BJ (cell line): ENCODE data around the gene PLAAT2. TPM values are rescaled to one million over a fixed set of nuclear protein-coding genes. Genes with fewer than 3 reads are reported as not detected.
"Not testable (repeated sequence)": the region's sequence is repeated elsewhere in the genome, so short reads cannot be mapped to it uniquely, and the experiment has no call there.

Experiments used
- CTCF ChIA-PET: fragments of 350-600 bp; formaldehyde crosslinking; extraction: SDS; loops from one replicate; lab custom pipeline; 2021; ENCODE audit warnings: antibody characterized with exemption, inconsistent platforms; lab: Yijun Ruan, JAX
- POLR2A ChIA-PET: fragments of 300-600 bp; sonication (Branson Sonifier 250); formaldehyde crosslinking; extraction: SDS; loops from one replicate; lab custom pipeline; 2021; ENCODE audit warnings: antibody characterized with exemption; lab: Charles Lee
- DNase-seq: peaks from one replicate; pipeline ENCODE4 v3.0.0-alpha.2; 2011; ENCODE audit warnings: low read depth
- H3K27me3 ChIP-seq: 2 replicates; pipeline ENCODE4 v1.6.0; 2011; ENCODE audit warnings: low read length; ENCODE audit not compliant: control insufficient read depth, insufficient read depth
- H3K36me3 ChIP-seq: 2 replicates; pipeline ENCODE4 v1.5.1; 2011; ENCODE audit warnings: low read length; ENCODE audit not compliant: control insufficient read depth, insufficient read depth
- H3K4me3 ChIP-seq: 2 replicates; pipeline ENCODE4 v1.5.1; 2011; ENCODE audit warnings: low read depth, mild to moderate bottlenecking, control low read depth, low read length
- polyA plus RNA-seq: library from polyadenylated mRNA; depleted of rRNA; stranded (reverse); fragments of >200 nt; gene quantifications from 2 replicates; pipeline ENCODE4 v1.2.3, GENCODE V29; 2011
- TF ChIP-seq, protein P1 (sequence below): IDR thresholded peaks from 2 replicates; pipeline ENCODE4 v1.5.1; 2011; ENCODE audit warnings: low read depth, mild to moderate bottlenecking, control low read depth, inconsistent platforms, low read length, moderate library complexity; ENCODE audit not compliant: insufficient read depth

PLAAT2 gene
- polyA plus RNA-seq, 1 experiment: not detected

DNA sequence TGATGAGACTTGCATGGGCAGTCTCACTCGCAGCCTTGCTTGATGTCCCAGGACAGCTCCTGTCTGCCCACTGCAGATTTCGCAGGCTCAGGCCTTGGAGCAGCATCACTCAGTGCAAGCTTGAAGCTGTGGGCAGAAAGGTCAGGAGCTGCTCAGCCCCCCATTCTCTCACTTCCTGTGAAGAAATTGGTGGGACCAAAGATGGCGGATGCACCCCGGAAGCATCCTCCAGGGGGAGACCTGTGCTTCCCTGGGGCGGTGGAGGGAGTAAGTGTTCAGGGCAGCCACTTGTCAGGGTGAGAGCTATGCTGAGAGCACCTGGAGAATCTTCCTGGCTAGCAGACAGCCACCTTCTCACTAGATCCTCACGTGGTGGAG lies 11.3 kb downstream of the PLAAT2 start:
- DNase-seq: no peak
- H3K36me3 ChIP-seq: no peaks in the 10 kb centered on the region
- ChIA-PET POLR2A (no interaction called here), CTCF (interaction anchor here (2.2 kb wide), 1 partner anchor 15 kb away, joined by 6 read pairs; the partner anchor contains the start of gene PLAAT4)
- TF ChIP-seq, protein P1, sequence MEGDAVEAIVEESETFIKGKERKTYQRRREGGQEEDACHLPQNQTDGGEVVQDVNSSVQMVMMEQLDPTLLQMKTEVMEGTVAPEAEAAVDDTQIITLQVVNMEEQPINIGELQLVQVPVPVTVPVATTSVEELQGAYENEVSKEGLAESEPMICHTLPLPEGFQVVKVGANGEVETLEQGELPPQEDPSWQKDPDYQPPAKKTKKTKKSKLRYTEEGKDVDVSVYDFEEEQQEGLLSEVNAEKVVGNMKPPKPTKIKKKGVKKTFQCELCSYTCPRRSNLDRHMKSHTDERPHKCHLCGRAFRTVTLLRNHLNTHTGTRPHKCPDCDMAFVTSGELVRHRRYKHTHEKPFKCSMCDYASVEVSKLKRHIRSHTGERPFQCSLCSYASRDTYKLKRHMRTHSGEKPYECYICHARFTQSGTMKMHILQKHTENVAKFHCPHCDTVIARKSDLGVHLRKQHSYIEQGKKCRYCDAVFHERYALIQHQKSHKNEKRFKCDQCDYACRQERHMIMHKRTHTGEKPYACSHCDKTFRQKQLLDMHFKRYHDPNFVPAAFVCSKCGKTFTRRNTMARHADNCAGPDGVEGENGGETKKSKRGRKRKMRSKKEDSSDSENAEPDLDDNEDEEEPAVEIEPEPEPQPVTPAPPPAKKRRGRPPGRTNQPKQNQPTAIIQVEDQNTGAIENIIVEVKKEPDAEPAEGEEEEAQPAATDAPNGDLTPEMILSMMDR: no peak
- H3K4me3 ChIP-seq: no peak overlapping the region
- no peaks in the 10 kb centered on the region for H3K27me3 ChIP-seq

DNA sequence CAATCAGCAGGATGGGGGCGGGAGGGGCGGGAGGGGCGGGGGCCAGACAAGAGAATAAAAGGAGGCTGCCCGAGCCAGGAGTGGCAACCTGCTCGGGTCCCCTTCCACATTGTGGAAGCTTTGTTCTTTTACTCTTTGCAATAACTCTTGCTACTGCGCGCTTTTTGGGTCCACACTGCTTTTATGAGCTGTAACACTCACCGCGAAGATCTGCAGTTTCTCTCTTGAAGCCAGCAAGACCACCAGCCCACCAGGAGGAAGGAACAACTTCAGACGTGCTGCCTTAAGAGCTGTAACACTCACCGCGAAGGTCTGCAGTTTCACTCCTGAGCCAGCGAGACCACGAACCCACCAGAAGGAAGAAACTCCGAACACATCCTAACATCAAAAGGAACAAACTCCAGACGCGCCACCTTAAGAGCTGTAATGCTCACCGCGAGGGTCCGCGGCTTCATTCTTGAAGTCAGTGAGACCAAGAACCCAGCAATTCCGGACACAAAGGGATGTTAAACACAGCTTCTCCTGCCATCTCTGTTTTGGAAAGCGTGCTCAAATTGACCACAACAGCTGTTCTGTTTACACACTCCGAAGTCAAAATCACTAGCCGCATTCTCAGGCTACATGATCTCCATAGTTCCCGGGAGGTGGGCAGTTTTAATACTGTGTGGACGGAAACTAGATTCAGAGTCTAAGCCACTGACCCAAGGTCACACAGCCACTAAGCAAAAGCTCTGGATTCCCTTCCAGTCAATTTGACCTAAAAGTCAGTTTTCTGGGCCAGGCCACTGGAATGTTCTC lies 11.9 kb downstream of the PLAAT2 start:
- Histone ChIP-seq H3K4me3 (no peak overlapping the region), H3K27me3 (no peaks in the 10 kb centered on the region), H3K36me3 (no peaks in the 10 kb centered on the region)
- DNase-seq: no peak
- POLR2A ChIA-PET: no interaction called here
- CTCF ChIA-PET: interaction anchor here (2.2 kb wide), 1 partner anchor 14 kb away, joined by 6 read pairs; the partner anchor contains the start of gene PLAAT4
- TF ChIP-seq, protein P1: no peak

DNA sequence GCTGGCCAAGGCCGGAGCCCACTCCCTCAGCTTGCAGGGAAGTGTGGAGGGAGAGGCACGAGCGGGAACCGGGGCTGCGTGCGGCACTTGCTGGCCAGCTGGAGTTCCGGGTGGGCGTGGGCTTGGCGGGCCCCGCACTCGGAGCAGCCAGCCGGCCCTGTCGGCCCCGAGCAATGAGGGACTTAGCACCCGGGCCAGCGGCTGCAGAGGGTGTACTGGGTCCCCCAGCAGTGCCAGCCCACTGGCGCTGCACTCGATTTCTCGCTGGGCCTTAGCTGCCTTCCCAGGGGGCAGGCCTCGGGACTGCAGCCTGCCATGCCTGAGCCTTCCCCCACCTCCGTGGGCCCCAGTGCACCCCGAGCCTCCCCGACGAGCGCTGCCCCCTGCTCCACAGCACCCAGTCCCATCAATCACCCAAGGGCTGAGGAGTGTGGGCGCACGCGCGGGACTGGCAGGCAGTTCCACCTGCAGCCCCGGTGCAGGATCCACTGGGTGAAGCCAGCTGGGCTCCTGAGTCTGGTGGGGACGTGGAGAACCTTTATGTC lies 13.0 kb downstream of the PLAAT2 start:
- H3K36me3 ChIP-seq, POLR2A ChIA-PET, H3K4me3 ChIP-seq, DNase-seq, H3K27me3 ChIP-seq: not testable (repeated sequence)
- CTCF ChIA-PET: interaction anchor here (2.2 kb wide), 1 partner anchor 13 kb away, joined by 6 read pairs; the partner anchor contains the start of gene PLAAT4

DNA sequence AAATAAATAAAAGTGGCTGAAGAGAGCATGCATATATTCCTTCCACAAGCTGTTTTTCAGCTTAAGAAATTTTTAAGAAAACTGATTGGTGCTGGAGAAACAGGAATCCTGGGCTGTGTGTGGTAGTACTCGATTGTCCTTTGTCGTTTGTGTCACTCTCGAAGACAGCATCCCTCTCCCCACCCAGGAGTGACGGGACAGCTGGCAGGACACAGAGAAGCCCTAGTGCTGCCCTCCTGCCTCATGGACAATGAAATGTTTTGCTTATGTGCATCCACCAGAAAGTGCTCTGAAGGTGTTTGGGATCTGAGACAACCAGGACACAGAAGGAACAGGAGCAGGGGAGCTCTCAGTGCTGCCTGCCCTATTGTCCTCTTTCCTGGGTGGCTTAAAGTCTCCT lies 13.8 kb downstream of the PLAAT2 start:
- CTCF ChIA-PET: no interaction called here
- Histone ChIP-seq H3K4me3 (no peak overlapping the region), H3K36me3 (no peaks in the 10 kb centered on the region), H3K27me3 (no peaks in the 10 kb centered on the region; the same call in 1 of the 2 replicates)
- no peak for DNase-seq
- TF ChIP-seq, protein P1: no peak
- POLR2A ChIA-PET: no interaction called here

DNA sequence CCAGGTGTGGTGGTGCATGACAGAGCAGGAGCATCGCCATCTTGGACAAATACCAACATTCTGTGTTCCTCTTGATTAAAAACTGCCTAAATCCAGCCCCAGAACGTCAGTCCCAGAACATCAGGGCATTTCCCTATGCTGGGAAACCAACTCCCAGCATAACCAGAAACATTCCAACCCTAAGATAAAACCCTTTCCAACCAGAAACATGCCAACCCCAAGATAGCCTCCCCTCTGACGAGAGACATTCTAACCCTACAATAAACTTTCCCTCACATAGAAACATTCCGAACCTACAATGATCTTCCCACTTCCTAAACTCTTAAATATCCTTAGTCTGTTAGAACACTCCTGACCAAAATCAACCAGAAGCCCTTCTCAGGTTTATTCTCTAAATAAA lies 15.0 kb downstream of the PLAAT2 start:
- TF ChIP-seq, protein P1: no peak
- no peak for DNase-seq
- Histone ChIP-seq H3K27me3 (peaks cover 1% of the 10 kb centered on the region), H3K36me3 (no peaks in the 10 kb centered on the region), H3K4me3 (no peak overlapping the region)
- ChIA-PET POLR2A (no interaction called here), CTCF (no interaction called here)
